GM10847 (cell line): Measurements from ENCODE around the gene SC5D.

Experiments used
- POLR2A ChIP-seq: IDR thresholded peaks from 2 replicates; pipeline ENCODE4 v1.6.1; 2011; ENCODE audit not compliant: insufficient read length; ENCODE audit errors: extremely low read depth

The SC5D gene

GRCh38 chr11:121292495-121293287 is at the start of gene SC5D:
Gene SC5D, plus strand, starts transcription at chr11:121292771. Its CDS starts 10,605 bp downstream, at chr11:121303376.
- peak; percentile 93 for TF ChIP-seq POLR2A

GRCh38 chr11:121244884-121245283 is 47.7 kb upstream of the SC5D start:
- TF ChIP-seq POLR2A, result no peak

GRCh38 chr11:121246021-121246768 is 46.4 kb upstream of the SC5D start:
- TF ChIP-seq POLR2A, result no peak

GRCh38 chr11:121246769-121247035 is 45.9 kb upstream of the SC5D start:
- no peak for TF ChIP-seq POLR2A

GRCh38 chr11:121248496-121248895 is 44.1 kb upstream of the SC5D start:
- no peak for TF ChIP-seq POLR2A

- TF ChIP-seq POLR2A, result no peak
Observed at GRCh38 chr11:121249039-121249663, 43.4 kb upstream of the SC5D start.

- no peak for TF ChIP-seq POLR2A
Observed at GRCh38 chr11:121250843-121251242, 41.7 kb upstream of the SC5D start.

GRCh38 chr11:121253951-121254350 is 38.6 kb upstream of the SC5D start:
- TF ChIP-seq POLR2A, result no peak

- TF ChIP-seq POLR2A, result no peak
Observed at GRCh38 chr11:121254756-121255155, 37.8 kb upstream of the SC5D start.

GRCh38 chr11:121255473-121256125 is 37.0 kb upstream of the SC5D start:
- no peak for TF ChIP-seq POLR2A

- TF ChIP-seq POLR2A, result no peak
Observed at GRCh38 chr11:121257289-121257688, 35.3 kb upstream of the SC5D start.

- TF ChIP-seq POLR2A, result no peak
Observed at GRCh38 chr11:121257976-121258375, 34.6 kb upstream of the SC5D start.

GRCh38 chr11:121265586-121265985 is 27.0 kb upstream of the SC5D start:
- no peak for TF ChIP-seq POLR2A

GRCh38 chr11:121268581-121268980 is 24.0 kb upstream of the SC5D start:
- TF ChIP-seq POLR2A, result no peak

GRCh38 chr11:121270001-121270678 is 22.4 kb upstream of the SC5D start:
- no peak for TF ChIP-seq POLR2A

GRCh38 chr11:121274332-121274991 is 18.1 kb upstream of the SC5D start:
- no peak for TF ChIP-seq POLR2A
